ENCODE measurements around the gene RHOU.

The RHOU gene

GRCh38 chr1:228758447-228758846, 23.2 kb downstream of the RHOU start:
- DNase-seq (ENCODE audit: extremely low read depth, low read depth) = no peak
- no peak for TF ChIP-seq CTCF (IDR thresholded peaks at IDR 0.05; ENCODE audit: low read depth, low read length)

GRCh38 chr1:228760979-228761378, 25.7 kb downstream of the RHOU start:
- no peak for TF ChIP-seq CTCF (IDR thresholded peaks at IDR 0.05; ENCODE audit: low read depth, low read length)
- no peak for DNase-seq (ENCODE audit: extremely low read depth, low read depth)

- TF ChIP-seq CTCF (IDR thresholded peaks at IDR 0.05; ENCODE audit: low read depth, low read length) = no peak
- DNase-seq (ENCODE audit: extremely low read depth, low read depth) = no peak
Measured at GRCh38 chr1:228763561-228763960, 28.3 kb downstream of the RHOU start.

GRCh38 chr1:228765168-228765946, 30.1 kb downstream of the RHOU start:
- no peak for TF ChIP-seq CTCF (IDR thresholded peaks at IDR 0.05; ENCODE audit: low read depth, low read length)
- DNase-seq (ENCODE audit: extremely low read depth, low read depth) = no peak

GRCh38 chr1:228766788-228767187, 31.5 kb downstream of the RHOU start:
- DNase-seq (ENCODE audit: extremely low read depth, low read depth) = no peak
- no peak for TF ChIP-seq CTCF (IDR thresholded peaks at IDR 0.05; ENCODE audit: low read depth, low read length)

GRCh38 chr1:228767636-228768354, 32.5 kb downstream of the RHOU start:
- no peak for TF ChIP-seq CTCF (IDR thresholded peaks at IDR 0.05; ENCODE audit: low read depth, low read length)
- DNase-seq (ENCODE audit: extremely low read depth, low read depth) = no peak

- no peak for TF ChIP-seq CTCF (IDR thresholded peaks at IDR 0.05; ENCODE audit: low read depth, low read length)
- DNase-seq (ENCODE audit: extremely low read depth, low read depth) = no peak
Measured at GRCh38 chr1:228768355-228769000, 33.2 kb downstream of the RHOU start.
